DOHH2 (cell line): Measurements from ENCODE around the gene SORL1.

Experiments
- CTCF ChIP-seq: fragments of 200-600 bp; sonication (generic); IDR thresholded peaks from one replicate; pipeline ENCODE4 v1.5.1; 2014; ENCODE audit warnings: antibody characterized with exemption, mild to moderate bottlenecking, low read depth, low read length; ENCODE audit not compliant: poor library complexity, severe bottlenecking
- EZH2phosphoT487 ChIP-seq: fragments of 200-600 bp; sonication (generic); IDR thresholded peaks from 2 replicates; pipeline ENCODE4 v1.6.1; 2017; ENCODE audit warnings: borderline replicate concordance, mild to moderate bottlenecking, antibody characterized with exemption, low read length, moderate library complexity, mixed read lengths

GRCh38 chr11:121412711-121413415 is 39.3 kb upstream of the SORL1 start:
- TF ChIP-seq CTCF (no peak), EZH2phosphoT487 (no peak)
